CD4-positive, alpha-beta T cell treated with Interleukin-6 at 100 ng/mL for 8 hours (primary cell): Measurements from ENCODE around the gene MRPL43.

Experiments
- DNase-seq: peaks from one replicate; pipeline ENCODE4 v3.0.0-alpha.2; 2020; ENCODE audit warnings: mixed read lengths, low spot score

Gene MRPL43

GRCh38 chr10:101019440-101019703, 32.1 kb upstream of the MRPL43 start:
- DNase-seq = no peak

- DNase-seq = peak; percentile 59
These were observed 31.5 kb upstream of the MRPL43 start for GRCh38 chr10:101018600-101019439.

GRCh38 chr10:101018118-101018599, 30.9 kb upstream of the MRPL43 start:
- no peak for DNase-seq

- no peak for DNase-seq
These were observed 29.5 kb upstream of the MRPL43 start for GRCh38 chr10:101016814-101017213.

- DNase-seq = no peak
These were observed 28.3 kb upstream of the MRPL43 start for GRCh38 chr10:101015582-101015973.

GRCh38 chr10:101014966-101015581, 27.8 kb upstream of the MRPL43 start:
- DNase-seq = no peak

GRCh38 chr10:101014230-101014884, 27.1 kb upstream of the MRPL43 start:
- DNase-seq = peak; percentile 66

GRCh38 chr10:101013365-101013825, 26.1 kb upstream of the MRPL43 start:
- no peak for DNase-seq

- DNase-seq = peak; percentile 80
These were observed 25.4 kb upstream of the MRPL43 start for GRCh38 chr10:101012525-101013364.

- DNase-seq = no peak
These were observed 24.5 kb upstream of the MRPL43 start for GRCh38 chr10:101011517-101012423.

GRCh38 chr10:101010329-101010728, 23.0 kb upstream of the MRPL43 start:
- DNase-seq = no peak

GRCh38 chr10:101008823-101009423, 21.6 kb upstream of the MRPL43 start:
- no peak for DNase-seq

GRCh38 chr10:101007915-101008822, 20.9 kb upstream of the MRPL43 start:
- DNase-seq = no peak

GRCh38 chr10:101007099-101007711, 19.9 kb upstream of the MRPL43 start:
- no peak for DNase-seq

- DNase-seq = no peak
These were observed 19.3 kb upstream of the MRPL43 start for GRCh38 chr10:101006593-101007098.

GRCh38 chr10:101005869-101006567, 18.7 kb upstream of the MRPL43 start:
- DNase-seq = no peak

GRCh38 chr10:101005361-101005760, 18.1 kb upstream of the MRPL43 start:
- DNase-seq = no peak

- no peak for DNase-seq
These were observed 16.4 kb upstream of the MRPL43 start for GRCh38 chr10:101003639-101004206.
